Measurements from ENCODE around the gene MOCS1.

MOCS1 gene

DNA sequence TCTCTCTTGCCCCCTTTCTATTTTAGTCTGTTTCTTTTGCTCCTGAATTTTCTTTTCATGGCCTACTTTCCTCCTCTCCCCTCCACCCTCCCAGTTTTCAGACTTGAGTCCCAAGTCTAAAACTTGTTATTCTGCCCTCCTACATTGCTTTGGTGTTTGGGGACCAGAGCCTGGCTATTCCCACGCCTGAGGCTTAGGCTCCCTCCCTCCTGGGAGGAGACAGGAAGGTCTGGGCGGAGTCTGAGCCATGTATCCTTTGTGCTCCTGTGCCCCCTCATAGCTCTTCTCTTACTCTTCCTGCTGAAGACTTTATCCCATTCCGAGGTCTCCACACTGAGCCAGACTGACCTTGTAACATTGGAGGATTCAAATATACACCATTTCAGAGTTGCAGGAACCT, 72.6 kb downstream of the MOCS1 start:
- DNase-seq (ENCODE audit: low read depth): no peak
- TF ChIP-seq, protein P1, sequence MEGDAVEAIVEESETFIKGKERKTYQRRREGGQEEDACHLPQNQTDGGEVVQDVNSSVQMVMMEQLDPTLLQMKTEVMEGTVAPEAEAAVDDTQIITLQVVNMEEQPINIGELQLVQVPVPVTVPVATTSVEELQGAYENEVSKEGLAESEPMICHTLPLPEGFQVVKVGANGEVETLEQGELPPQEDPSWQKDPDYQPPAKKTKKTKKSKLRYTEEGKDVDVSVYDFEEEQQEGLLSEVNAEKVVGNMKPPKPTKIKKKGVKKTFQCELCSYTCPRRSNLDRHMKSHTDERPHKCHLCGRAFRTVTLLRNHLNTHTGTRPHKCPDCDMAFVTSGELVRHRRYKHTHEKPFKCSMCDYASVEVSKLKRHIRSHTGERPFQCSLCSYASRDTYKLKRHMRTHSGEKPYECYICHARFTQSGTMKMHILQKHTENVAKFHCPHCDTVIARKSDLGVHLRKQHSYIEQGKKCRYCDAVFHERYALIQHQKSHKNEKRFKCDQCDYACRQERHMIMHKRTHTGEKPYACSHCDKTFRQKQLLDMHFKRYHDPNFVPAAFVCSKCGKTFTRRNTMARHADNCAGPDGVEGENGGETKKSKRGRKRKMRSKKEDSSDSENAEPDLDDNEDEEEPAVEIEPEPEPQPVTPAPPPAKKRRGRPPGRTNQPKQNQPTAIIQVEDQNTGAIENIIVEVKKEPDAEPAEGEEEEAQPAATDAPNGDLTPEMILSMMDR (IDR thresholded peaks at IDR 0.05; ENCODE audit: low read depth, low read length): no peak
- TF ChIP-seq POLR2A (IDR thresholded peaks at IDR 0.05; ENCODE audit: extremely low read depth, insufficient read length) (no peak), MYC (IDR thresholded peaks at IDR 0.05; ENCODE audit: low read depth, low read length) (no peak)
- TF ChIP-seq, protein P2, sequence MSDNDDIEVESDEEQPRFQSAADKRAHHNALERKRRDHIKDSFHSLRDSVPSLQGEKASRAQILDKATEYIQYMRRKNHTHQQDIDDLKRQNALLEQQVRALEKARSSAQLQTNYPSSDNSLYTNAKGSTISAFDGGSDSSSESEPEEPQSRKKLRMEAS (IDR thresholded peaks at IDR 0.05; ENCODE audit: low read depth, low read length): no peak

DNA sequence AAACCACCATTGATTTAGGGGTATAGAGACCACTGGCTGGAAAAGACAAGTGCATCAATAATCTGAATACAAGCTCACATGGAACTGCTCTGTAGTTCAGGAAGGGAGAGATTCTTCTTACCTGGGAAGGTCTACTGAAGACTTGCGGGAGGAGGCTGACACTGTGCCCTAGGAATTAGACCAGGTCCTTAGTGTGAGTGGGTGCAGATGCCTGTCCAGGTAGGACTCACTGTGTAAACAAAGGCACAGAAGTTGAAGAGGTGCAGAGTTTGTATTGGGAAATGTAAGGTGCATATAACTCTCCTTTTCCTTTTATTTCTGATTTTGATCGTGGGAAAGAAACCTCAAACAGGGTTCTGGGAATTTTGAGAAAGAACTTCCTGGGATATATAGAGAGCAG, 75.2 kb downstream of the MOCS1 start:
- no peak for DNase-seq (ENCODE audit: low read depth)
- no peak overlapping the region for H3K4me3 ChIP-seq (ENCODE audit: low read depth, low read length)
- TF ChIP-seq, protein P2 (IDR thresholded peaks at IDR 0.05; ENCODE audit: low read depth, low read length): no peak
- TF ChIP-seq, protein P1 (IDR thresholded peaks at IDR 0.05; ENCODE audit: low read depth, low read length): no peak
- TF ChIP-seq POLR2A (IDR thresholded peaks at IDR 0.05; ENCODE audit: extremely low read depth, insufficient read length) (no peak), MYC (IDR thresholded peaks at IDR 0.05; ENCODE audit: low read depth, low read length) (no peak)

More for the DNA sequence above, 72.6 kb downstream of the MOCS1 start:
- H3K4me3 ChIP-seq (ENCODE audit: low read depth, low read length): no peak overlapping the region

DNA sequence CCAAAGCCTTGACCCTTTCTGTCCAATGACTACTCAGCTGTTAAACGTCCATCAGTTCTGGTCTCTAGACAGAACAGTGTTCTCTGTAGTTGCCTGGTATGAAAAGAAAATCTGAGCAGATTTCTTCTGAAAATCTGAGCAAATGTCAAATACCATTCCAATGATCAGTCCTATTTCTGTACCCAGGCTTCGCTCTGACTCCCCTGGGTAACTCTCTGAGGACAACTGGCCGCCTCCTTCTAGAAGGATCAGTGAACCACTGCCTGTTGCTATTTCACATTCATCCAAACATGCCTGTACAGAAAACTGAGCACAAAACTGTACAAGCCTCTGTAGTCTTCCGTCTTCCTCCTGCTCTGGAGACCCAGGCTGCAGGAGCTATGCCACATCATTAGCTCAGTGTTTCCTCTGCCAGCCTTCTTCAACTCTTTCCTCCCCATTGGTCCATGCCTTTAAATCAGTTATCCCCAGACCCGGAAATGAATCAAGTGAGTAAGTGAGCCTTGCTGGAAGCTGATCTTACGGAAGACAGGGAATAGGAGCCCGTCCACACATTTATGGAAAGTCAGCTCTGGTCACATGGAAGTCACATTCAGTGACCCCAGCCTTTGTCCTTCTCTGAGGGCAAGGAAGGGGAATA, 78.8 kb downstream of the MOCS1 start:
- no peak for DNase-seq (ENCODE audit: low read depth)
- no peak overlapping the region for H3K4me3 ChIP-seq (ENCODE audit: low read depth, low read length)

More for the DNA sequence above, 78.8 kb downstream of the MOCS1 start:
- TF ChIP-seq, protein P1 (IDR thresholded peaks at IDR 0.05; ENCODE audit: low read depth, low read length): no peak
- TF ChIP-seq, protein P2 (IDR thresholded peaks at IDR 0.05; ENCODE audit: low read depth, low read length): no peak
- TF ChIP-seq MYC (IDR thresholded peaks at IDR 0.05; ENCODE audit: low read depth, low read length): no peak
- no peak for TF ChIP-seq POLR2A (IDR thresholded peaks at IDR 0.05; ENCODE audit: extremely low read depth, insufficient read length)

Data from NB4 (cell line).